Kidney (tissue), 14 donors: Measurements from ENCODE around the gene PRDM10. TPM values are rescaled to one million over a fixed set of nuclear protein-coding genes. Genes with fewer than 3 reads are reported as not detected.

Experiments used
- DNase-seq, 5 donors: peaks; one replicate each; pipeline ENCODE4 v3.0.0-alpha.2; 2013 to 2020
- FAIRE-seq: peaks from 2 replicates; lab custom pipeline; 2012; peaks lifted over from hg19 to GRCh38; lab: Jason Lieb, UNC
- H3K27ac ChIP-seq, 2 donors: one replicate each; pipeline ENCODE4 v1.7.0; 2013; ENCODE audit warnings: low read depth in 2 of 2, low read length in 2 of 2, inconsistent platforms in 1 of 2
- H3K27me3 ChIP-seq: one replicate; pipeline ENCODE4 v1.7.1; 2013; ENCODE audit warnings: low read length, inconsistent platforms; ENCODE audit not compliant: control insufficient read depth, insufficient read depth
- H3K36me3 ChIP-seq, 3 donors: one replicate each; pipeline versions ENCODE4 v1.7.0 to v1.7.1; 2013; ENCODE audit warnings: low read length in 3 of 3, control low read depth in 1 of 3, inconsistent platforms in 1 of 3; ENCODE audit not compliant: insufficient read depth in 3 of 3, control insufficient read depth in 2 of 3
- H3K4me1 ChIP-seq, 3 donors: one replicate each; pipeline versions ENCODE4 v1.7.0 to v1.7.1; 2013; ENCODE audit warnings: low read length in 3 of 3, inconsistent platforms in 1 of 3, low read depth in 1 of 3; ENCODE audit not compliant: control insufficient read depth in 2 of 3, insufficient read depth in 2 of 3
- H3K4me3 ChIP-seq, 3 donors: one replicate each; pipeline versions ENCODE4 v1.7.0 to v1.8.1; 2013; ENCODE audit warnings: low read length in 3 of 3, control low read depth in 1 of 3, inconsistent platforms in 1 of 3
- H3K9ac ChIP-seq, 3 donors: one replicate each; pipeline versions ENCODE4 v1.7.0 to v1.7.1; 2013; ENCODE audit warnings: low read length in 3 of 3, control low read depth in 1 of 3, inconsistent platforms in 1 of 3
- H3K9me3 ChIP-seq, 3 donors: one replicate each; pipeline versions ENCODE4 v1.7.0 to v1.7.1; 2013; ENCODE audit warnings: low read length in 3 of 3, control low read depth in 1 of 3, inconsistent platforms in 1 of 3; ENCODE audit not compliant: control insufficient read depth in 2 of 3, insufficient read depth in 1 of 3
- intact Hi-C: fragments of 100-400 bp; cut with DNase I; formaldehyde crosslinking; loops from one replicate; pipeline ENCODE4 v1.11.1; 2022
- polyA plus RNA-seq: library from polyadenylated mRNA; stranded (reverse); fragments of 350-450 nt; fragmentation: Illumina TruSeq; extraction: RNeasy Lipid Tissue Mini Kit (QIAGEN cat#74804); gene quantifications from one replicate; pipeline ENCODE4 v1.2.3, GENCODE V29; 2014; ENCODE audit warnings: low read depth, low replicate concordance; ENCODE audit not compliant: insufficient read depth
- total RNA-seq: library from RNA; stranded (reverse); fragmentation: NEBNext Ultra II Directional; extraction: Animal tissue kit (Norgen Biotek cat#: 25700); gene quantifications from one replicate; pipeline ENCODE4 v1.2.1, GENCODE V29; 2021
- TF ChIP-seq, protein P1 (sequence below): IDR thresholded peaks from 3 replicates; pipeline ENCODE4 v1.5.1; 2012; ENCODE audit warnings: mild to moderate bottlenecking, moderate library complexity, borderline replicate concordance; ENCODE audit not compliant: insufficient read depth; ENCODE audit errors: extremely low read depth
- donor health status: control.
- donor health status: control.
- donor health status: control.
- donor health status: control.
- donor health status: control.
- donor health status: DM: yes; HTN: yes; CAD: no.
- donor health status: Normal renal cell carcinoma (clear cell type).

PRDM10 gene
- total and polyA plus RNA-seq, 2 donors from 2014 or later, result 1.5 to 8.0 TPM

GRCh38 chr11:129999407-129999806, 3.2 kb downstream of the PRDM10 start:
- H3K4me1 ChIP-seq, result peaks cover 0 to 10% (median 8%) of the 10 kb centered on the region in 3 donors
- intact Hi-C loops, result no loop called here
- FAIRE-seq (no peak), DNase-seq (no peak)
- no peaks in the 10 kb centered on the region for H3K27me3 ChIP-seq
- TF ChIP-seq, protein P1, sequence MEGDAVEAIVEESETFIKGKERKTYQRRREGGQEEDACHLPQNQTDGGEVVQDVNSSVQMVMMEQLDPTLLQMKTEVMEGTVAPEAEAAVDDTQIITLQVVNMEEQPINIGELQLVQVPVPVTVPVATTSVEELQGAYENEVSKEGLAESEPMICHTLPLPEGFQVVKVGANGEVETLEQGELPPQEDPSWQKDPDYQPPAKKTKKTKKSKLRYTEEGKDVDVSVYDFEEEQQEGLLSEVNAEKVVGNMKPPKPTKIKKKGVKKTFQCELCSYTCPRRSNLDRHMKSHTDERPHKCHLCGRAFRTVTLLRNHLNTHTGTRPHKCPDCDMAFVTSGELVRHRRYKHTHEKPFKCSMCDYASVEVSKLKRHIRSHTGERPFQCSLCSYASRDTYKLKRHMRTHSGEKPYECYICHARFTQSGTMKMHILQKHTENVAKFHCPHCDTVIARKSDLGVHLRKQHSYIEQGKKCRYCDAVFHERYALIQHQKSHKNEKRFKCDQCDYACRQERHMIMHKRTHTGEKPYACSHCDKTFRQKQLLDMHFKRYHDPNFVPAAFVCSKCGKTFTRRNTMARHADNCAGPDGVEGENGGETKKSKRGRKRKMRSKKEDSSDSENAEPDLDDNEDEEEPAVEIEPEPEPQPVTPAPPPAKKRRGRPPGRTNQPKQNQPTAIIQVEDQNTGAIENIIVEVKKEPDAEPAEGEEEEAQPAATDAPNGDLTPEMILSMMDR, result no peak
- H3K9me3 ChIP-seq, result no peaks in the 10 kb centered on the region
- no peak overlapping the region for H3K9ac ChIP-seq
- no peaks in the 10 kb centered on the region for H3K36me3 ChIP-seq
- no peak overlapping the region for H3K4me3 ChIP-seq
- H3K27ac ChIP-seq, result no peak overlapping the region

DNA sequence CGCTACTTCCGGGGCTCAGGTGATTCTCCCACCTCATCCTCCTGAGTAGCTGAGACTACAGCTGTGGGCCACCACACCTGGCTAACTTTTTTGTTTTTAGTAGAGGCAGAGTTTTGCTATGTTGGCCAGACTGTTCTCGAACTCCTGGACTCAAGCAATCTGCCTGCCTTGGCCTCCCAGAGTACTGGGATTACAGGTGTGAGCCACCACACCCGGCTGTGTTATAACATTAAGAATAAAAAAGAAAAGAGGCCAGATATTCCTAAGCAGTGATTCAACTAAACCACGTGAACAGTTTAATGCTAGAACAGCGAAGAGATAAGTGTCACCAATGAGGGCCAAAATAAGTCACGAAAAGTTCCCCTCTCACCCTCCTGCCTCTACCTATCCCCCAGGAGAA, 3.7 kb downstream of the PRDM10 start:
- no peak overlapping the region for H3K27ac ChIP-seq
- DNase-seq (no peak), FAIRE-seq (no peak)
- H3K4me3 ChIP-seq, result no peak overlapping the region
- H3K9ac ChIP-seq, result no peak overlapping the region
- intact Hi-C loops, result no loop called here
- no peaks in the 10 kb centered on the region for H3K27me3 ChIP-seq
- H3K4me1 ChIP-seq, result peaks cover 0 to 10% (median 8%) of the 10 kb centered on the region in 3 donors
- H3K36me3 ChIP-seq, result no peaks in the 10 kb centered on the region
- H3K9me3 ChIP-seq, result no peaks in the 10 kb centered on the region
- TF ChIP-seq, protein P1, result no peak

DNA sequence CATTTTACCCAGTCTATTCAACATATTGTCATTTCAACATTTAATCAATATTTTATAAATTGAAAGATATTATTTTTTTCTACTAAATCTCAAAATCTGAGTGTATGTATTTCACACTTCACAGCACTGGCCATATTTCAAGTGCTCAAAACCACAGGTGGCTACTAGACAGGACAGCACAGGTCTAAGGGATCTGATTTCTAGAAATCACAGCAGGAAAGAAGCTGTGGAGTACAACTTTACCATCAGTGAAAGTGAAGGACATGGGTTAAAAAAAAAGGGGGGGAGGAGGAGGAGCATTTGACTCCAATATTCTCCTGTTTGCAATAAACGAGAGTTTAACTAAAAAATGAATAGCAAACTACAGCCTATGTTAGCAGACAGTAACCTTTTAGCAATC, 4.5 kb downstream of the PRDM10 start:
- H3K9me3 ChIP-seq, result no peaks in the 10 kb centered on the region
- H3K36me3 ChIP-seq, result no peaks in the 10 kb centered on the region
- TF ChIP-seq, protein P1, result no peak
- H3K4me1 ChIP-seq, result peaks cover 0 to 10% (median 8%) of the 10 kb centered on the region in 3 donors
- DNase-seq (no peak), FAIRE-seq (no peak)
- intact Hi-C loops, result no loop called here
- H3K27me3 ChIP-seq, result no peaks in the 10 kb centered on the region
- H3K9ac ChIP-seq, result no peak overlapping the region
- no peak overlapping the region for H3K27ac ChIP-seq
- H3K4me3 ChIP-seq, result no peak overlapping the region

DNA sequence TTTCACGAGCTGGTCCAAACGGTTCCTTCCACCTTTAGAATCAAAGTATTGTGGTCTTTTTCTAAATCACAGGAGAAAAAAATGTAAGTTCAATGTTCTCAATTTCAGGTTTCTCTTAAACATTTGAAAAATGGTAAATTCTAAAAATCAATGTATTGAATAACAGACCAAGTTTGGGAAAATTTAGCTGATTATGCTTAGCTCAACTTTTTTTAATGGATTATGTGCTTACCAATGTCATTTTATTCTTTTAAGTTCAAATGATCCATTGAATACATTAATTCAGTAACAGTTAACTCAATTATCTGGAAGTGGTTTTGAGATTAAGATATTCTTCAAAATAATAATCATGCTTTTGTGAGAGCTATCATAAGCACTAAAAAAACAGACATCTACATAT, 5.1 kb downstream of the PRDM10 start:
- intact Hi-C loops, result no loop called here
- Histone ChIP-seq H3K4me1 (peaks cover 0 to 15% (median 8%) of the 10 kb centered on the region in 3 donors), H3K4me3 (no peak overlapping the region), H3K27me3 (no peaks in the 10 kb centered on the region), H3K9me3 (no peaks in the 10 kb centered on the region), H3K9ac (no peak overlapping the region), H3K36me3 (no peaks in the 10 kb centered on the region), H3K27ac (no peak overlapping the region)
- DNase-seq (no peak), FAIRE-seq (peak; percentile 39)
- TF ChIP-seq, protein P1, result no peak
